DOHH2 (cell line): ENCODE measurements around the gene WDR27.

Experiments used
- H3F3A ChIP-seq: fragments of 200-600 bp; sonication (generic), shearing (Covaris generic); 2 replicates; pipeline ENCODE4 v1.6.0; 2016; ENCODE audit warnings: antibody characterized with exemption, mild to moderate bottlenecking; ENCODE audit not compliant: control insufficient read depth, insufficient read depth
- H3K27ac ChIP-seq: fragments of 200-600 bp; sonication (generic); 2 replicates; pipeline ENCODE4 v1.5.1; 2014; ENCODE audit warnings: low read depth, mild to moderate bottlenecking, low read length, moderate library complexity
- H3K27me3 ChIP-seq: fragments of 200-600 bp; sonication (generic); 2 replicates; pipeline ENCODE4 v1.6.1; 2014; ENCODE audit warnings: mild to moderate bottlenecking, low read length, mixed read lengths; ENCODE audit not compliant: control insufficient read depth
- H3K36me3 ChIP-seq: fragments of 200-600 bp; sonication (generic); 2 replicates; pipeline ENCODE4 v1.6.1; 2014; ENCODE audit warnings: mild to moderate bottlenecking, low read length, moderate library complexity, mixed read lengths; ENCODE audit not compliant: control insufficient read depth
- H3K4me1 ChIP-seq: fragments of 200-600 bp; sonication (generic); 2 replicates; pipeline ENCODE4 v1.6.1; 2014; ENCODE audit warnings: mild to moderate bottlenecking, low read length, mixed read lengths; ENCODE audit not compliant: control insufficient read depth
- H3K4me2 ChIP-seq: fragments of 200-600 bp; sonication (generic); 2 replicates; pipeline ENCODE4 v1.6.0; 2014; ENCODE audit warnings: mild to moderate bottlenecking, low read length, moderate library complexity
- H3K4me3 ChIP-seq: fragments of 200-600 bp; sonication (generic); 2 replicates; pipeline ENCODE4 v1.5.1; 2014; ENCODE audit warnings: mild to moderate bottlenecking, low read length, mixed read lengths
- H3K79me2 ChIP-seq: fragments of 200-600 bp; sonication (generic); 2 replicates; pipeline ENCODE4 v1.6.1; 2014; ENCODE audit warnings: mild to moderate bottlenecking, low read length, mixed read lengths; ENCODE audit not compliant: control insufficient read depth
- H3K9me2 ChIP-seq: fragments of 200-600 bp; sonication (generic); replicated peaks from 2 replicates; pipeline ENCODE4 v1.6.1; 2014; ENCODE audit warnings: mild to moderate bottlenecking, low read length, mixed read lengths; ENCODE audit not compliant: control insufficient read depth
- H3K9me3 ChIP-seq: fragments of 200-600 bp; sonication (generic); 2 replicates; pipeline ENCODE4 v1.6.1; 2014; ENCODE audit warnings: antibody characterized with exemption, low read length, mixed read lengths; ENCODE audit not compliant: control insufficient read depth, insufficient read depth
- H4K20me1 ChIP-seq: fragments of 200-600 bp; sonication (generic); 2 replicates; pipeline ENCODE4 v1.6.0; 2014; ENCODE audit warnings: low read depth, mild to moderate bottlenecking, antibody characterized with exemption, low read length, moderate library complexity; ENCODE audit not compliant: control insufficient read depth, insufficient read depth
- CTCF ChIP-seq: fragments of 200-600 bp; sonication (generic); IDR thresholded peaks from one replicate; pipeline ENCODE4 v1.5.1; 2014; ENCODE audit warnings: antibody characterized with exemption, mild to moderate bottlenecking, low read depth, low read length; ENCODE audit not compliant: poor library complexity, severe bottlenecking
- EZH2phosphoT487 ChIP-seq: fragments of 200-600 bp; sonication (generic); IDR thresholded peaks from 2 replicates; pipeline ENCODE4 v1.6.1; 2017; ENCODE audit warnings: borderline replicate concordance, mild to moderate bottlenecking, antibody characterized with exemption, low read length, moderate library complexity, mixed read lengths

Gene WDR27

GRCh38 chr6:169695131-169695530 lies 6.7 kb downstream of the WDR27 start:
- Histone ChIP-seq H3K4me2 (no peak overlapping the region), H4K20me1 (no peaks in the 10 kb centered on the region)
- TF ChIP-seq EZH2phosphoT487 (no peak), CTCF (no peak)

GRCh38 chr6:169692516-169692915 lies 9.3 kb downstream of the WDR27 start:
- Histone ChIP-seq H3K4me3 (no peak overlapping the region), H3K9me2 (no peaks in the 10 kb centered on the region), H3K27ac (no peak overlapping the region), H3K36me3 (peaks cover 46% of the 10 kb centered on the region), H3K4me1 (no peaks in the 10 kb centered on the region), H3F3A (no peaks in the 10 kb centered on the region), H3K4me2 (no peak overlapping the region), H3K79me2 (peaks cover 50% of the 10 kb centered on the region), H3K9me3 (no peaks in the 10 kb centered on the region), H4K20me1 (no peaks in the 10 kb centered on the region), H3K27me3 (no peaks in the 10 kb centered on the region)
- TF ChIP-seq EZH2phosphoT487 (no peak), CTCF (no peak)

More at GRCh38 chr6:169695131-169695530, 6.7 kb downstream of the WDR27 start:
- Histone ChIP-seq H3K4me1 (peaks cover 3% of the 10 kb centered on the region), H3K9me3 (no peaks in the 10 kb centered on the region), H3F3A (no peaks in the 10 kb centered on the region), H3K27ac (no peak overlapping the region), H3K4me3 (no peak overlapping the region), H3K9me2 (no peaks in the 10 kb centered on the region), H3K27me3 (no peaks in the 10 kb centered on the region), H3K79me2 (peaks cover 70% of the 10 kb centered on the region), H3K36me3 (peaks cover 48% of the 10 kb centered on the region)

GRCh38 chr6:169691260-169691659 lies 10.6 kb downstream of the WDR27 start:
- Histone ChIP-seq H3K4me3 (no peak overlapping the region), H3K9me2 (no peaks in the 10 kb centered on the region), H3K27ac (no peak overlapping the region), H3K27me3 (no peaks in the 10 kb centered on the region), H3K9me3 (peaks cover 6% of the 10 kb centered on the region), H3K79me2 (peaks cover 44% of the 10 kb centered on the region), H3K4me1 (no peaks in the 10 kb centered on the region), H3K36me3 (peaks cover 47% of the 10 kb centered on the region), H3F3A (no peaks in the 10 kb centered on the region), H3K4me2 (no peak overlapping the region), H4K20me1 (no peaks in the 10 kb centered on the region)
- no peak for TF ChIP-seq EZH2phosphoT487
- TF ChIP-seq CTCF: no peak

- no peak overlapping the region for H3K4me3 ChIP-seq
- no peaks in the 10 kb centered on the region for H4K20me1 ChIP-seq
- H3K79me2 ChIP-seq: peaks cover 37% of the 10 kb centered on the region
- no peaks in the 10 kb centered on the region for H3K27me3 ChIP-seq
- peaks cover 13% of the 10 kb centered on the region for H3K9me3 ChIP-seq
- no peak overlapping the region for H3K4me2 ChIP-seq
- H3F3A ChIP-seq: no peaks in the 10 kb centered on the region
- no peak overlapping the region for H3K27ac ChIP-seq
- TF ChIP-seq EZH2phosphoT487: no peak
- TF ChIP-seq CTCF: no peak
- no peaks in the 10 kb centered on the region for H3K9me2 ChIP-seq
- peaks cover 52% of the 10 kb centered on the region for H3K36me3 ChIP-seq
- no peaks in the 10 kb centered on the region for H3K4me1 ChIP-seq
Observed at GRCh38 chr6:169689287-169689686, 12.5 kb downstream of the WDR27 start.
